ENCODE results near the gene KRTAP10-11.
"Not testable (repeated sequence)": the region's sequence is repeated elsewhere in the genome, so short reads cannot be mapped to it uniquely, and the experiment has no call there.

Gene KRTAP10-11

GRCh38 chr21:44615911-44616590, 30.2 kb upstream of the KRTAP10-11 start:
- no peak for DNase-seq

GRCh38 chr21:44616591-44616926, 29.7 kb upstream of the KRTAP10-11 start:
- DNase-seq: no peak

GRCh38 chr21:44617071-44617501, 29.1 kb upstream of the KRTAP10-11 start:
- DNase-seq: no peak

GRCh38 chr21:44618504-44618903, 27.7 kb upstream of the KRTAP10-11 start:
- DNase-seq: no peak

GRCh38 chr21:44618909-44619308, 27.3 kb upstream of the KRTAP10-11 start:
- no peak for DNase-seq

- DNase-seq: no peak
Observed at GRCh38 chr21:44619886-44620285, 26.3 kb upstream of the KRTAP10-11 start.

- DNase-seq: no peak
Observed at GRCh38 chr21:44623575-44623974, 22.6 kb upstream of the KRTAP10-11 start.

- DNase-seq: no peak
Observed at GRCh38 chr21:44625756-44626155, 20.5 kb upstream of the KRTAP10-11 start.

DNA sequence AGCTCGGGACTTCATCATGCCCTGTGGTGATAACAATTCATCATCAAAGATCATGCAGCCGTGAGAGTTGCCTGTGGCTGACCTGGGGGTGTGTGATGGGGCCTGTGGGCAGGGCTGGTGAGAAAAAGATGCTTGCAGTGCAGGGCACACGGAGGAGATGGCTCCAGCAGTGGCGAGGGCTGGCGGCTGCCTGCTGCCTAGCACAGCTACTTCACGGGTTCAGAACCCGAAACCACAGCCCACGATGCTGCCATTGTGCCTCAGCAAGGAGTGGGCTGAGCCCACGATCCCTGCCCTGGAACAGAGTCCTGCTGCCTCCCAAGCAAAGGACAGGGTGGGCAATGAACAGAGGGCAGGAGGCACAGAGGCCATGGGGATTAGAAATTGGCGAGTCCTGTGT, 20.0 kb upstream of the KRTAP10-11 start:
- DNase-seq: no peak

- no peak for DNase-seq
Observed at GRCh38 chr21:44626673-44627143, 19.5 kb upstream of the KRTAP10-11 start, which contains the start of gene KRTAP10-9. Gene KRTAP10-9, plus strand, starts transcription at chr21:44627093. Its CDS starts 79 bp downstream, at chr21:44627172.

DNA sequence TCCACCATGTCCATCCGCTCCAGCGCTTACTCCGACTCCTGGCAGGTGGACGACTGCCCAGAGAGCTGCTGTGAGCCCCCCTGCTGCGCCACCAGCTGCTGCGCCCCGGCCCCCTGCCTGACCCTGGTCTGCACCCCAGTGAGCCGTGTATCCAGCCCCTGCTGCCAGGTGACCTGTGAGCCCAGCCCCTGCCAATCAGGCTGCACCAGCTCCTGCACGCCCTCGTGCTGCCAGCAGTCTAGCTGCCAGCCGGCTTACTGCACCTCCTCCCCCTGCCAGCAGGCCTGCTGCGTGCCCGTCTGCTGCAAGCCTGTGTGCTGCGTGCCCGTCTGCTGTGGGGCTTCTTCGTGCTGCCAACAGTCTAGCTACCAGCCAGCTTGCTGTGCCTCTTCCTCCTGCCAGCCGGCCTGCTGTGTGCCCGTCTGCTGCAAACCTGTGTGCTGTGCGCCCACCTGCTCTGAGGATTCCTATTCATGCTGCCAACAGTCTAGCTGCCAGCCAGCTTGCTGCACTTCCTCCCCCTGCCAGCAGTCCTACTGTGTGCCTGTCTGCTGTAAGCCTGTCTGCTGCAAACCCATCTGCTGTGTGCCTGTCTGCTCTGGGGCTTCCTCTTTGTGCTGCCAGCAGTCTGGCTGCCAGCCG, 18.9 kb upstream of the KRTAP10-11 start:
- DNase-seq: not testable (repeated sequence)

- DNase-seq: not testable (repeated sequence)
Observed at GRCh38 chr21:44627831-44628233, 18.4 kb upstream of the KRTAP10-11 start.

GRCh38 chr21:44628707-44629391, 17.4 kb upstream of the KRTAP10-11 start:
- DNase-seq: no peak

GRCh38 chr21:44630440-44630839, 15.8 kb upstream of the KRTAP10-11 start:
- no peak for DNase-seq

GRCh38 chr21:44632067-44632466, 14.1 kb upstream of the KRTAP10-11 start:
- DNase-seq: no peak

- DNase-seq: no peak
Observed at GRCh38 chr21:44636209-44637017, 9.8 kb upstream of the KRTAP10-11 start.

DNA sequence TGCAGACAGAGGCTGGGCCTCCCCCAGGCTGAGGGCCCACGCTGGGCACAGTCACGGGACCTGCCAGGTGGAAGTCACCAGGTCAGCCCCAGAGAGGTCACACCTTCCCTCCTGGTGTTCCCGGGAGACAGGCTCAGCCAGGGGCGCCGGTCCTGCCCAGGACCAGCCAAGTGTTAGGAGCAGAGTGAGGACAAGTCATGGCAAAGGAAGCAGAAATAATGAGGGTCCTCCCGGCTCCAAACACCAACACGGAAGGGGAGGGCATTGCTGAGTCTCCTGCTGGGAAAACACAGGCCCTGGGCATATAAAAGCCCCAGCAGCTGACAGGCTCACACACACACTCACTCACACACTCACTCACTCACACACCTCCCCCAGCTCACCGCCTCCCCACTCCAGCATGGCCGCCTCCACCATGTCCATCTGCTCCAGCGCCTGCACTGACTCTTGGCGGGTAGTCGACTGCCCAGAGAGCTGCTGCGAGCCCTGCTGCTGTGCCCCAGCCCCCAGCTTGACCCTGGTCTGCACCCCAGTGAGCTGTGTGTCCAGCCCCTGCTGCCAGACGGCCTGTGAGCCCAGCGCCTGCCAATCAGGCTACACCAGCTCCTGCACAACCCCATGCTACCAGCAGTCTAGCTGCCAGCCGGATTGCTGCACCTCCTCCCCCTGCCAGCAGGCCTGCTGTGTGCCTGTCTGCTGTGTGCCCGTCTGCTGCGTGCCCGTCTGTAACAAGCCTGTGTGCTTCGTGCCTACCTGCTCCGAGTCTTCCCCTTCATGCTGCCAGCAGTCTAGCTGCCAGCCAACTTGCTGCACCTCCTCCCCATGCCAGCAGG, 9.0 kb upstream of the KRTAP10-11 start, which contains the start of gene KRTAP10-10:
TSS of gene KRTAP10-10 (plus strand) at position 339 of the 833 bp plus-strand sequence. CDS start at position 401, 62 bp downstream.
- DNase-seq: no peak

GRCh38 chr21:44637851-44638348, 8.3 kb upstream of the KRTAP10-11 start:
- DNase-seq: not testable (repeated sequence)

DNA sequence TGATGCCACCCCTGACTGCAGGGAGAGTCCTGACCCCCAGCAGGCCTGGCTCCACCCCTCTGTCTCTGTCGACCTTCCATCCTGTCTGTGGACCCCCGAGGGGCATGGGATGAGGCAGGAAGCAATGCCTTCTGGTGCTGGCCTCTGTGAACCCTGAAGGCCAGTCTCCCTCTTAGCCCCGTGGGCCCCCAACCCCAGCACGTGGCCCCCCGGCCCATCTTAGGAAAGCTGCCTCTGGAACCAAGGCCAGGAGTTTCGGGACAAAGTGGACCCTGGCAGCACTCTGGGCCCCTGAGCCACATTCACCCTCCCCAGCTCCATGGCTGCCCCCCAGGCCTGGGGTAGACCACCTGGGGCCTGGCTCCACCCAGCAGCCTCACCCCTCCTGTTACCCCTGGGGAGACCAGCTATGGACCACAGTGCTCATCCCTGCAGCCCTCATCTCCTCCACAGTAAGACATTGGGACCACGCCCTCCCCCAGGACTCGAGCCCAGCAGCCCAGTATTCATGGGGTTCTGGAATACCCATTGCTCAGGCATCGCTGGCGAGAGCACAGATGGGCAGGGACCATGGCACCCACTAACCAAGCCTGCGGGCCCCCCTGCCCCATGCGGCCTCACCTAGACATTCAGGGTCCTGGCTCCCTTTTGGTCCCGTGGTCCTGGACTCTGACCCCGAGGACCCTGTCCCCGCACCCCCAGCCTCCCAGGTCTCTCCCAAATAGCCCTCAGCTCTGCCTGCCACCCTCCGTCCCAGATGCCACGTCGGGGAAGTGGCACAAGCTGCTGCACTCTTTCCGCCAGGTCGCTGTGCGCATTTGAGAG, 7.5 kb upstream of the KRTAP10-11 start:
- not testable (repeated sequence) for DNase-seq

- no peak for DNase-seq
Observed at GRCh38 chr21:44639331-44639655, 6.9 kb upstream of the KRTAP10-11 start.

- no peak for DNase-seq
Observed at GRCh38 chr21:44640761-44641160, 5.5 kb upstream of the KRTAP10-11 start.
